HG03432 (cell line): ENCODE results near the gene CABLES1.
"Not testable (repeated sequence)": the region's sequence is repeated elsewhere in the genome, so short reads cannot be mapped to it uniquely, and the experiment has no call there.

Source experiments
- ATAC-seq: cut with Tn5 transposase; IDR thresholded peaks from one replicate; pipeline ENCODE4 v1.9.1; 2021; ENCODE audit warnings: mild to moderate bottlenecking, moderate library complexity; ENCODE audit not compliant: unreplicated experiment

Gene CABLES1

GRCh38 chr18:23141104-23141999 lies 6.1 kb downstream of the CABLES1 start:
- ATAC-seq: no peak

GRCh38 chr18:23142251-23142929 lies 7.1 kb downstream of the CABLES1 start:
- ATAC-seq: no peak

DNA sequence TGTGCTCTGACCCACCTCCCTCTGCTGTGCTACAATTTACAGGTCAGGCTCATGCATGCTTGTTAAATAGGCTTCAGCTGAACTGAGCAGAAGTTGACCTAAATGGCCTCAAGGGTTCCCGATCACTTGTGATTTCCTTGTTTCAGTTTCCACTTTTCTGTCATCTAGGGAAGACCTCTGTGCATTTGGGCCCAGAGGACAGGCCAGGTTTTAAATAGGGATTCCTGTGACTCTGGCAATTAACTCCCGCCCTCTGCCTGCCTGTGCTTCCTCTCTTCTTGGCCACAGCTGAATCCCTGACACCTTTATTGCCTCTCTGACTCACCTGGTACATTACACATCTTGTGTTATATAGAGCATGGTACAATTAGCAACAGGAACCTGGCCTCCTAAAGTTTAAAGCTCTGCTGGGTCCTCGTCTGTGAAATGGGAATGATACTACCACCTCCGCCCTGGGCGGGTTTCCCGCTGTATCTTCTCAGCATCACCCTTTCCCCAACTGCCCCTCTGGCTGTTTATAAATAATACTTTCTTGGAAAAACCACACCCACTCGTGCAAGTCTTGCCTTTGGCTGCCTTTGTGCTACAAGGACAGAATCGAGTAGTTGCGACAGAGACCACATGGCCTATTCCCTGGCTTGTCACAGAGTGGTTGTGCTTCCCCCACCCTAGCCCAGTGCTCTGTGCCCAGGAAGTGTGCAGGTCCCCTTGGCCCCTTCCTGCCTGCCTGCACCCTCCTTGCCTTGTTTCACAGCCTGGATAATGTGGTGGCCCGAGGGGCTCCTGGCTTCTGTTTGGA lies 7.9 kb downstream of the CABLES1 start:
- no peak for ATAC-seq

- ATAC-seq: no peak
Measured at GRCh38 chr18:23143815-23144261, 8.6 kb downstream of the CABLES1 start.

DNA sequence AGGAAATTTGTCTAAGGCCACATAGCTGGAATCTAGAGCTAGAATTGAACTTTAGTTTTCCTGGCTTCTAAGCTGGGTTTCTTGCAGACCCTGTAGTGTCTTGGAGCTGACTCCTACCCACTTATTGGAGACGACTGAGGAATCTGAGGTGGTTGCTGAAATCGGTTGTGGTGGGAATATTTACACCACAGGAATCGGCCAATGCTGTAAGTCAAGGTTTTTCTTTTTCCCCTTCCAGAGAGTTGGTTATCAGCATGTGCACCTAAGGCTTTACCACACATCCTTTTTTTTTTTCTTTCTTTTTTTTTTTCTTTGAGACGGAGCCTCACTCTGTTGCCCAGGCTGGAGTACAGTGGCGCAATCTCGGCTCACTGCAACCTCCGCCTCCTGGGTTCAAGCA lies 9.4 kb downstream of the CABLES1 start:
- ATAC-seq: no peak

GRCh38 chr18:23145621-23146020 lies 10.3 kb downstream of the CABLES1 start:
- ATAC-seq: no peak

DNA sequence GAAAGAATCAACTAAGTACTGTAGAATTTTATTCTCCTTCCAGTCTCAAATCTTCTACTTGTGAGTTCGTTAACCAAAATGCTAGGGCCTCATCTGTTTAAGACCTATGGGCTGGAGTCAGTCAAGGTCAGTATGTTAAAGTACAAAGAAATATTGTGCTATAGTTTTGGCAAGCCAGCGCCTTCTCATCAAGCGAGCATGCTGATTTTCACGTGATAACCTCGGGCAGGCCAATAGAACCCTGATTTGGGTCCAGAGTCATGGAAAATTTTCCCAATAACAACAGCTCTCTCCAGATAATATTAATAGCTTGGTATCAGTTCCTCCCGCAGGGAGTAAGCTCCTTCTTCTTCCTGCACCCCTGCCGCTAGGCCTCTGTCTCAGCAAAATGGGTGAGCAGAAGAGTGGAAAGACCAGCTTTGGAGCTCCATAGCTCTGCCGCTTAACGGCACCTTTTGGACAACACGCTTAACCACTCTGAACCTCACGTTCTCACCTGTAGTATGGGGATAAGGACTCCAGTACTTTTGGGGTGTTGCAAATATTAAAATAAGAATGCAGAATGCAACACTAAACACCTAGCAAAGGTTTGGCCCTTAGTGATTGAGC lies 11.7 kb downstream of the CABLES1 start:
- no peak for ATAC-seq

DNA sequence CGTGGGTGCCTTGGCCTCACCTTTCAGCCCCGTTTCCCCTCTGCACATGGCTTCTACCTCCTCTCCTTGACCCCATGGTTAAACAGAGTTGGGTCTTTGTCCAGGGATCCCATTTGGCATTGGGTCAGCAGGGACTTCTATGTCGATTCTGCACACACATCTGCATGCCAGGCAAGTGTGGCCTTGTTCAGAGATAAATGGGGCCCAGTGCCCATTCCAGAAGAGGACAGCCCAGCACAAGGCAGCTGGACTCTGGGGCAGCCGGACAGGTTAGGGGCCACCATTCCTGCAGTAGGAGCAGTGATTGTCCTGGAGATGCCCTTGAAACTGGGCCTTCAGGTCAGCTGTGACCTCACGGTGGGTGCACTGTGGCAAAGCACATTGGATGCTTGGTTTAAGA lies 13.1 kb downstream of the CABLES1 start:
- ATAC-seq: no peak

DNA sequence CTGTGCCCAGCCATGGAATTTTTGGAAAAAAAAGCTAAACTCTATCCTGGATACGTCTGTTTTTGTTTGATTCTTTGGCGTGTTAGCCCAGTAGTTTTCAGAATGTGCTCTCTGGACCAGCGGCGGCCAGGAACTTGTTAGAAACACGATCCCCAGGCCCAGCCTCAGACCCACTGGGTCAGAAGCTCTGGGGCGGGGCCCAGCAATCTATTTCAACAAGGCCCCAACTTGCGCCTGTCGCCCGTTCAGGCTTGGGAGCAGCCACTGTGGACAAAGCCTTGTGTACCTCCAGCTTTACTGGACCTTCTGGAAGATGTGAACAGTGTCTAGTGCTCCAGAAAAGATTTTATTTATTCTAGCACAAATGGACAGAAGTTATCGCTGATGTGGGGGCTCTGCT lies 14.3 kb downstream of the CABLES1 start:
- ATAC-seq: no peak

GRCh38 chr18:23151414-23152099 lies 16.3 kb downstream of the CABLES1 start:
- ATAC-seq: no peak

DNA sequence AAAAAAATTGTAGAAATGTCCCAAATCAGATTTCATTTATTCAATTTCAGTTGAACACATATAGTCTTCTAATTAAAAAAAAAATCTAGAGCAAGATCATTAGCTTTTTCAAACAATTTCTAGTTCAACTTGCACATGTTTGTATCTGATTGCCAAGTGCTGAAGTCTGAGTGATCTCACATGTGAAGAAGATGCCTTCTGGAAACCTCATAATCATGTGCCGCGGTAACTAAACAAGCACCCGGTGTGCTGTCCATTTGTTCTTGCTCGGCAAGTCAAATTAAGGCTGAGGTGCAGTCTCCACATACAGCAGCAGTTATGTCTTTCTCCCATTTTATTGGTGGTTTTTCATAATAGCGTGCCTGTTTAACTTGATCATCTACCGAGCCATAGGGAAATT lies 18.7 kb downstream of the CABLES1 start:
- no peak for ATAC-seq

GRCh38 chr18:23154823-23155500 lies 19.7 kb downstream of the CABLES1 start:
- ATAC-seq: no peak

DNA sequence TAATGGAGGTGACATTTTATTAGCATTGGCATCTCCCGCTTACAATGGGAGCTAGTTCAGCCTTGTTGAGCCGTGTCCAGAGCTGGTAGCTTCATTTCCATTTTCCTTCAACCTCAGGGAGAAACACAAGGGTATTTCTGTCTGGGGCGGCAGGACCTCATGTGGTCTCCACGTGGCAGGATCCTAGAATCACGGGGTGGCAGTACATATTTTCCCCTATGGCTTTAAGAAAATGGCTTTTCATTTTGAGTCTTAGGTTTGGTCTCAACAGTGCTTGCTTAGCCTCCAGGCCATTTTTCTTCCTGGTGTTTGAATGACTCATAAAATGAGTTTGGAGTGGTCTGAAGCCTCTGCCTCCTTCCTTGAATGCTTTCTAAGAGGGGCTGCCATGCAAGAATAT lies 20.3 kb downstream of the CABLES1 start:
- no peak for ATAC-seq

- no peak for ATAC-seq
Measured at GRCh38 chr18:23156134-23156533, 20.8 kb downstream of the CABLES1 start.

DNA sequence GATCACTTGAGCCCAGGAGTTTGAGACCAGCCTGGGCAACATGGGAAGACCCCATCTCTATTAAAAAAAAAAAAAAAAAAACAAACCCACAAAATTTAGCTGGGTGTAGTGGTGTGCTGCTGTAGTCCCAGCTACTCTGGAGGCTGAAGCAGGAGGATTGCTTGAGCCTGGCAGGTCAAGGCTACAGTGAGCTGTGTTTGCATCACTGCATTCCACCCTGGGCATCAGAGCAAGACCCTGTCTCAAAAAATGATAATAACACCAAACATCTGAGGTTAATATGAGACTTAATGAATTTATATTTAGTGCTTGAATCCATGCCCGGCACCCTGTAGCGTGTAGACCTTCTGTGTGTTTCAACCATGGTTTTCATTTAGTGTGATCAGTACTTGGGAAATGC lies 22.8 kb downstream of the CABLES1 start:
- no peak for ATAC-seq

GRCh38 chr18:23158884-23159283 lies 23.6 kb downstream of the CABLES1 start:
- not testable (repeated sequence) for ATAC-seq

GRCh38 chr18:23159344-23159743 lies 24.1 kb downstream of the CABLES1 start:
- ATAC-seq: no peak

- ATAC-seq: no peak
Measured at GRCh38 chr18:23162473-23162872, 27.2 kb downstream of the CABLES1 start.

- ATAC-seq: no peak
Measured at GRCh38 chr18:23163786-23164533, 28.7 kb downstream of the CABLES1 start.
